NCI-H526 treated with DMSO at 0.1 percent for 48 hours (cell line): Measurements from ENCODE around the gene PRR16.

Experiments used
- DNase-seq: peaks from one replicate; lab custom pipeline; 2025; lab: John Stamatoyannopoulos, UW

Gene PRR16

GRCh38 chr5:120576588-120576987, 112.5 kb downstream of the PRR16 start:
- no peak for DNase-seq

DNA sequence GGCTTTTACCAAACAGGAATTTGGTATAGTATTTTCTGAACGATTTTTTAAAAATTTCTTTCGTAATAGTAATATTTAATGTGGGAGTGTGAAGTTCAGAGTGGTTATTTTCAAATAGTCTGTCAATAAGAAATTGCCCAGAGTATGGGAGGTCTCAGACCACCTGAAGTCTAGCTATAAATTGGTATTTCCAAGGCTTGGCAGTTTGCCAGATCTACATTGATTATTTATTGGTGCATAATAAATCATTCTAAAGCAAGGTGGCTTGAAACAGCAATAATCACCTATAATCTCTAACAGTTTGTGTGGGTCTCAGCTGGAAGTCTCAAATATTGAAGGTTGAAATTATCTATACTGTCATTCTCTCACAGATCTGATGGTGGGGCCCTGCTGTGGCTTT, 118.5 kb downstream of the PRR16 start:
- DNase-seq: no peak

DNA sequence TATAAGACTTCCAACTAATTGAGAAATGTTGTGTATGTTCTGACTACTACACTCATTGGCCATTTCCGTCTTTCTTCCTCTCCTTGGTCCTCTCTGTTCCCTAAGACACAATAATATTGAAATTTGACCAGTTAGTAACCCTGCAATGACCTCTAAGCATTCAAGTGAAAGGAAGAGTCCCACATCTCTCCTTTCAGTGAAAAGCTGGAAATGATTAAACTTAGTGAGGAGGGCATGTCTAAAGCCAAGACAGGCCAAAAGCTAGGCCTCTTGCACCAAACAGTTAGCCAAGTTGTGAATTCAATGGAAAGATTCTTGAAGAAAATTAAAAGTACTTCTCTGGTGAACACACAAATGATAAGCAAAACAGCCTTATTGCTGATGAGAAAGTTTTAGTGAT, 122.5 kb downstream of the PRR16 start:
- no peak for DNase-seq

DNA sequence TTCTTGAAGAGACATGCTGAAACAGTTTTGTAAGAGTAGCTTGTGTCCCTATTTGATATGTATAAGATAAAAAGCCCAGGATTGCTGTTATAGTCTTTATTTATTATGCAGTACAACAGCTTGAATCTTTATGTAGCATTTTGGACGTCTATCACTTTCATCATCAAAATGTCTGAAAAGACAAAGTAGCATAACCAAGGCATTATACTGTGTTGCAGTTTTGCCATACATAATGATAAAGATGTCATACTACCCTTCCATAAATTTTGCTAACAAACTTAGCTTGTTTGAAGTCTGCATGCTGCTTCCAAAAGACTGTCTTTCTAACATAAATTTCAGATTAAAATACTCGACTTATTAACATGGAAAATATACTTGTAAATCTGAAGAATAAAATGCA, 127.8 kb downstream of the PRR16 start:
- DNase-seq: no peak

DNA sequence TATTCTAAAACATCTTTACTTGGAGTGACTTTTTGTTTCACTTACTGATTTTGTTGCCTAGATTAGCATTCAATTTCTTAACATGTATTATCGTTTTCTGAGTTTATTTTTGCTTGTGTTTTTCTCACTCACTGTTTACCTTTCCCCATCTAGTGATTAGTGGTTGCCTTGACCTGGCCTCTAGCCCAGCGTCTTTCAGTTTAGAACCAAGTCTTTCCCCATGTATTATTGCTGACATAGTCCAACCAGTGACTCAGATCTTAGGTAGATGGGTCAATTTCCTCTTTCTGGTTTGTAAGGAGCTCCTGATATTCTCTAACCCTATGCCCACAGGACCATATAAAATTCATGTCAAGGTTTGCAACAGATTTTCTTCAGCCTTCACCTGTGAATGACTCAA, 135.5 kb downstream of the PRR16 start:
- no peak for DNase-seq

DNA sequence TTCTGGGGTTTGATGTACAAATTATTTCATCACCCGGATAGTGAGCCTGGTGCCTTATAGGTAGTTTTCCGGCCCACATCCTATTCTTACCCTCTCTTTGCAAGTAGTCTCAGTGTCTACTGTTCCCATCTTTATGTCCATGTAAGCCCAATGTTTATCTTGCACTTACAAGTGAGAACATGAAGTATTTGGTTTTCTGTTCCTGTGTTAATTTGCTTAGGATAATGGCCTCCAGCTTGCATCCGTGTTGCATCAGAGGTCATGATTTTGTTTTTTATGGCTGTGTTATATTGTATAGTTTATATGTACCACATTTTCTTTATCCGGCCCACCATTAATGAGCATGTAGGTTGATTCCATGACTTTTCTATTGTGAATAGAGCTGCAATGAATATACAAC, 136.5 kb downstream of the PRR16 start:
- DNase-seq: no peak

GRCh38 chr5:120602033-120602432, 137.9 kb downstream of the PRR16 start:
- no peak for DNase-seq

- DNase-seq: no peak
Measured at GRCh38 chr5:120604884-120605283, 140.8 kb downstream of the PRR16 start.

DNA sequence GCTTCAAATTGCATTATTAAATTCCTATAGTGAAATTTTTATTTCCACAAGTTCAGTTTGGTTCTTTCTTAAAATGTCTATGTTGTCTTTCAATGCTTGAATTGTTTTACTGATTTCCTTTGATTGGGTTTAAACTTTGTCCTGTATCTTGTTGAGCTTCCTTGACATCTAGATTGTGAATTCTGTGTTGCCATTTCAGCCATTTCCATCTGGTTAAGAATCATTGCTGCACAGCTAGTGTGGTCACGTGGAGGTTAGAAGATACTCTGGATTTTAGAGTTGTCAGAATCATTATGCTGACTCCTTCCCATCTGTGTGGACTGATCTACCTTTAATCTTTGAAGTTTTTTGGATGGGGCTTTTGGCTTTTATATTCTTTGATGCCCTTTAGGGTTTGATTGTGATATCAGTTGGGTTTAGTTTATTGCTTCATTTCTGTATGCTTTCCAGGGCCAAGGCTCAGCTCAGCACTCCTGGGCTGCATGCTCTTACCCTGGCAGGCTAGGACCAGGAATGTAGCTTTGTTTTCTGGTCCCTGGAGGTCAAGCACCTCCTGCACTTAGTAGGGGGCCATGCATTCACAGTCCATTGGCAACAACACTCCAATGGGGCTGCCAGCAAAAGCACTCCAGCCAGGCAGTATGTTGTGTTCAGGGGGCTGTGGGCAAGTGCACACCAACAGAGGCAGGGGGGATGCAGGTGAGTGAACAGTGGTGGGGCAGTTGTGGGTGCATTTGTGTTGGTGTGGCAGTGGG, 141.4 kb downstream of the PRR16 start:
- DNase-seq: no peak

GRCh38 chr5:120609570-120609969, 145.5 kb downstream of the PRR16 start:
- no peak for DNase-seq

DNA sequence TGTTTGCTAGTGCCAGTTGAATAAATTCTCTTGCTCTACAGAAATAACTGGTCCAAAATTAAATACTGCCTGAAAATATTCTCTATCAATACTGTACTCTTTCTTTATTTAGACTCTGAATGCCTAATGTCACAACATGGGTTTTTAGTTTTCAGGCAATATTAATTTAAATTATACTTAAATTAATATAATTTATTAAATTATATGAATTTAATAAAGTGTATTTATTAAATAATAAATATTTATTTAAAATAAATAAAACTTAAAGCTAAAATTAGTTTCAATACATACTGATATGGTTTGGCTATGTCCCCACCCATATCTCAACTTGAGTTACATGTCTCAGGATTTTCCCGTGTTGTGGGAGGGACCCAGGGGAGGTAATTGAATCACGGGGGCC, 146.0 kb downstream of the PRR16 start:
- no peak for DNase-seq

GRCh38 chr5:120613729-120614128, 149.6 kb downstream of the PRR16 start:
- DNase-seq: no peak

- DNase-seq: no peak
Measured at GRCh38 chr5:120614531-120615180, 150.6 kb downstream of the PRR16 start.

DNA sequence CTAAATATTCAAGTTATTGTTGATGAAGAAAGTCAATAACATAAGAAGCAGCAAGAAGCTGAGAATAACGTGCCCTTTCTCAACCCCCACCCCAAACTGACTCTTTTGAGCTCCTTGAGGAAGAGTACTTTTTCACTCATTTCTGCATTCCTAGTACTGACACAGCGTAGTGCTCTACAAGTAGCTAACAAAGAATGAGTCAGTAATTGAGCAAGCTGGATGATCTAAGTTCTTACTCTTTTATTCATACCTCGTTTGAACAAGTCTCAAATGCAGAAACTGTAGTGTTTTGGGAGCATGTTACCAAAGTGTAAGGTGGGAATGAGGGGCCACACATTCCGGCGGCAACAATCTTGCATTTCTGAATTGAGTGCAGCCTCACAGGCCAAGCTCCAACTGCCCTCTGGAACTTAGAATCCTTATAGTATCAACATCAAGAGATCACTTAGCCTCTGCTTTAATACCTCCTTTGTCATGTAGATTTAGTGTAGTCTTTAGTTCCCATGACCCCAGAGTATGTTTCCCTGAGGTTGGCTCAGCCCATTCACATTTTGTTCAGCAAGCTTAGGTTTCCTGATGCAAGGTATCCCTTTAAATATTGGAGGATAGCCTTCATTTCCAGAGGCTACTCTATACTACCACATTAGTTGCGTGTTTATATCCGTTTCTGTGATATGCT, 152.0 kb downstream of the PRR16 start:
- DNase-seq: no peak

- DNase-seq: no peak
Measured at GRCh38 chr5:120621339-120621738, 157.2 kb downstream of the PRR16 start.

DNA sequence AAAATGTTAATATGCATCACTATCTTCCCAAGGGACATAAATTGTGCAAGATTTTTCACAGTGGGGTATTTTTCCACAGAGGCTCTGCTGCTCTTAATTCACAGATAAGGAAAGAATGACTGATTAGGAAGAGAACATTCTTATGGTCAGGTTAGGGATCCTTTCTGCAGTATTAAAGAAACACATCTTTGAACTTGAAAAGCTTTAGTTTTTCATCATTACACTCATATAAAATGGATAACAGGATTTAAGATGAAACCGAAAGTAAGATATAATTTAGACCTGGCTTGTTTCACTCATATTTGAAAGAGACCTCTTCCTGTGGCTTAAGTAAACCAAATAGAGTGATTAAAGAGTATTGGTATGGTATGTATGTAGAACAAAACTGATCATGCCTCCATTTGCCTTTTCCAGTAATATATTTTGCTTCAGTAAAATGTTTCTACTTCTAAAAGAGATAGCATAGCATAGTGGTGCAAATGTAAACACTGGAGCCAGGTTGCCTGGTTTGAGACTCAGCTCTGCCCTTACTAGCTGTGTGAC, 160.0 kb downstream of the PRR16 start:
- DNase-seq: no peak

DNA sequence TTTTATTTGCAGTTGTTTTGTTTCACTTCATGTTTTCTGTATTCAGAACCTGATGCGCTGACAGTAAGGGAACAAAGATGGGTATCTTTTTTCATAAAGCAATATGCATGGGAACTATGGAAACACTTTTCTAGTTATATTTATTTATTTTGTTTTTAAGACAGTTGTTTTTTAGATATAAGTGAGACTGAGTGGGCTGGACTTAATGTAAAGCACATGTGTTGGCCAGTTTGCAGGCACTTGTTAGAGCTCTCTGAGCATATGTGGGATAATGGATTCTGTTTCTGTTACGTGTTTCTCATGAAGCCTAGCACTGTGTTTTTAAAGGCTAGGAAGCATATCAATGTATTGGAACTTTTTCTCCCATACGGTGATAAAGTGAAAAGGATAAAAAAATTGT, 164.1 kb downstream of the PRR16 start:
- DNase-seq: no peak

GRCh38 chr5:120630550-120630949, 166.4 kb downstream of the PRR16 start:
- DNase-seq: no peak

GRCh38 chr5:120631611-120632010, 167.5 kb downstream of the PRR16 start:
- DNase-seq: no peak

DNA sequence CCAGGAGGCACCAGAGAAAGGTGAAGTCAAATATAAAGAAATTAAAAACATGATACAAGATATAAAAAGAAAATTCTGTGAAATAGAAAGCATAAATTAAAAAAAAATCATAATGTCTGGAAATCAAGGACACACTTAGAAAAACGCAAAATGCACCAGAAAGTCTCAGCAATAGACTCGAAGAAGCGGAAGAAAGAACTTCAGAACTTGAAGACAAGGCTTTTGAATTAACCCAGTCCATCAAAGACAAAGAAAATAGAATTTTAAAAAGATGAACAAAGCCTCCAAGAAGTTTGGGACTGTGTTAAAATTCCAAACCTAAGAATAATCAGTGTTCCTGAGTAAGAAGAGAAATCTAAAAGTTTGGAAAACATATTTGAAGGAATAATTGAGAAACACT, 168.3 kb downstream of the PRR16 start:
- no peak for DNase-seq

GRCh38 chr5:120638449-120638848, 174.3 kb downstream of the PRR16 start:
- DNase-seq: no peak

GRCh38 chr5:120640778-120641177, 176.7 kb downstream of the PRR16 start:
- no peak for DNase-seq

- DNase-seq: no peak
Measured at GRCh38 chr5:120644516-120644915, 180.4 kb downstream of the PRR16 start.
